ENCODE results near the gene GOPC. TPM values are rescaled to one million over a fixed set of nuclear protein-coding genes. Genes with fewer than 3 reads are reported as not detected.
A peak's percentile ranks its signal among the peaks of the same experiment; 100 is the strongest.

Gene GOPC
- total and polyA plus RNA-seq, 2 donors (not counting 1 experiment from before 2014, with no cell fraction given) = 8.9 to 26.7 TPM

GRCh38 chr6:117557951-117558350, 44.4 kb downstream of the GOPC start:
- no peaks in the 10 kb centered on the region for H3K27me3 ChIP-seq (replicated peaks in 1 of 4; ENCODE audit: control extremely low read depth in 1 of 4, control insufficient read depth in 3 of 4, insufficient read depth in 4 of 4, low read length in 3 of 4)
- ATAC-seq (ENCODE audit: low read depth) (no peak), DNase-seq (no peak)
- Mint-ChIP-seq H3K9me3 (ENCODE audit: insufficient read depth) (no peaks in the 10 kb centered on the region), H3K27me3 (peaks cover 4% of the 10 kb centered on the region), H3K27ac (no peak overlapping the region), H3K4me1 (peaks cover 3% of the 10 kb centered on the region), H3K4me3 (no peak overlapping the region)
- no peaks in the 10 kb centered on the region for H3K9me3 ChIP-seq (ENCODE audit: control extremely low read depth in 1 of 3, control insufficient read depth in 2 of 3, insufficient read depth in 1 of 3, low read length in 2 of 3)
- H3K79me2 ChIP-seq (ENCODE audit: control insufficient read depth, insufficient read depth, low read length) = no peaks in the 10 kb centered on the region
- H4K20me1 ChIP-seq (ENCODE audit: control insufficient read depth, insufficient read depth, low read length, poor library complexity, severe bottlenecking) = no peaks in the 10 kb centered on the region
- H3K4me3 ChIP-seq (ENCODE audit: control extremely low read depth in 1 of 5, extremely low read depth in 1 of 5, insufficient read depth in 1 of 5, low read depth in 2 of 5, low read length in 4 of 5) = no peak overlapping the region
- ChIA-PET POLR2A (no interaction called here), CTCF (interaction anchor here (1.1 to 3.5 kb wide), 4 partner anchors 10 to 109 kb away, joined by 3 to 17 read pairs (median 8); no protein-coding TSS in a partner anchor)
- no peak overlapping the region for H3K4me2 ChIP-seq (replicated peaks; ENCODE audit: low read depth, low read length, poor library complexity, severe bottlenecking)
- H3K36me3 ChIP-seq (replicated peaks in 1 of 2; ENCODE audit: control extremely low read depth in 1 of 2, control insufficient read depth in 1 of 2, extremely low read depth in 1 of 2, insufficient read depth in 2 of 2, low read length in 1 of 2) = peaks cover 4 to 10% of the 10 kb centered on the region in 2 experiments
- WGBS (ENCODE audit: insufficient coverage) = 71% methylated on average over 1 of the region's 3 CpGs
- H2AFZ ChIP-seq (ENCODE audit: insufficient read depth, low read depth, low read length, poor library complexity, severe bottlenecking) = no peak overlapping the region
- no peak for TF ChIP-seq CTCF (IDR thresholded peaks at IDR 0.05)
- no peak for TF ChIP-seq EZH2 (IDR thresholded peaks at IDR 0.05; ENCODE audit: borderline replicate concordance, insufficient read depth, low read depth, low read length, poor library complexity, severe bottlenecking)
- peaks cover 0 to 5% of the 10 kb centered on the region in 2 donors for H3K4me1 ChIP-seq (ENCODE audit: control insufficient read depth in 2 of 2, insufficient read depth in 2 of 2, low read length in 2 of 2)
- H3K27ac ChIP-seq (ENCODE audit: low read length in 2 of 2) = no peak overlapping the region
- H3K9ac ChIP-seq (ENCODE audit: low read length) = no peak overlapping the region
- intact Hi-C loops (cut with micrococcal nuclease) = loop anchor here (2.0 kb wide), 1 partner anchor 47 kb away; no protein-coding TSS in a partner anchor

GRCh38 chr6:117555882-117556498, 46.3 kb downstream of the GOPC start:
- H3K79me2 ChIP-seq (ENCODE audit: control insufficient read depth, insufficient read depth, low read length) = no peaks in the 10 kb centered on the region
- no peaks in the 10 kb centered on the region for H3K9me3 Mint-ChIP-seq (ENCODE audit: insufficient read depth)
- no peak overlapping the region for H3K27ac ChIP-seq (ENCODE audit: low read length in 2 of 2)
- CTCF ChIA-PET = interaction anchor here (0.6 to 3.5 kb wide), 11 partner anchors 8 to 203 kb away, joined by 3 to 18 read pairs (median 4); partner anchors contain the start of gene GOPC
- H3K27ac Mint-ChIP-seq = no peak overlapping the region
- no CpG with 5 or more reads among the region's 5 CpGs for WGBS (ENCODE audit: insufficient coverage)
- POLR2A ChIA-PET = no interaction called here
- peaks cover 5% of the 10 kb centered on the region for H3K27me3 Mint-ChIP-seq
- TF ChIP-seq CTCF (IDR thresholded peaks at IDR 0.05) (peak; percentile 99), EZH2 (IDR thresholded peaks at IDR 0.05; ENCODE audit: borderline replicate concordance, insufficient read depth, low read depth, low read length, poor library complexity, severe bottlenecking) (no peak)
- H3K4me1 ChIP-seq (ENCODE audit: control insufficient read depth in 2 of 2, insufficient read depth in 2 of 2, low read length in 2 of 2) = peaks cover 0 to 5% of the 10 kb centered on the region in 2 donors
- no peak for ATAC-seq (ENCODE audit: low read depth)
- H3K4me1 Mint-ChIP-seq = peaks cover 3% of the 10 kb centered on the region
- H4K20me1 ChIP-seq (ENCODE audit: control insufficient read depth, insufficient read depth, low read length, poor library complexity, severe bottlenecking) = no peaks in the 10 kb centered on the region
- intact Hi-C loops (cut with micrococcal nuclease) = loop anchor here (1.0 to 2.0 kb wide), 3 partner anchors 49 to 210 kb away; no protein-coding TSS in a partner anchor
- H3K4me3 Mint-ChIP-seq = no peak overlapping the region
- no peak overlapping the region for H3K4me2 ChIP-seq (replicated peaks; ENCODE audit: low read depth, low read length, poor library complexity, severe bottlenecking)
- no peaks in the 10 kb centered on the region for H3K9me3 ChIP-seq (ENCODE audit: control extremely low read depth in 1 of 3, control insufficient read depth in 2 of 3, insufficient read depth in 1 of 3, low read length in 2 of 3)
- no peaks in the 10 kb centered on the region for H3K36me3 ChIP-seq (replicated peaks in 1 of 2; ENCODE audit: control extremely low read depth in 1 of 2, control insufficient read depth in 1 of 2, extremely low read depth in 1 of 2, insufficient read depth in 2 of 2, low read length in 1 of 2)
- H3K27me3 ChIP-seq (replicated peaks in 1 of 4; ENCODE audit: control extremely low read depth in 1 of 4, control insufficient read depth in 3 of 4, insufficient read depth in 4 of 4, low read length in 3 of 4) = no peaks in the 10 kb centered on the region
- DNase-seq = peak; percentile 56
- no peak overlapping the region for H2AFZ ChIP-seq (ENCODE audit: insufficient read depth, low read depth, low read length, poor library complexity, severe bottlenecking)
- no peak overlapping the region for H3K9ac ChIP-seq (ENCODE audit: low read length)
- no peak overlapping the region for H3K4me3 ChIP-seq (ENCODE audit: control extremely low read depth in 1 of 5, extremely low read depth in 1 of 5, insufficient read depth in 1 of 5, low read depth in 2 of 5, low read length in 4 of 5)
